HFFc6 (cell line): ENCODE data around the gene GRIP1. TPM values are rescaled to one million over a fixed set of nuclear protein-coding genes. Genes with fewer than 3 reads are reported as not detected.

Source experiments
- DNase-seq: peaks from one replicate; pipeline ENCODE4 v3.0.0-alpha.2; 2018
- H3K27ac Mint-ChIP-seq: 2 replicates; pipeline ENCODE4 v1.8.0; 2020; ENCODE audit warnings: mild to moderate bottlenecking, mixed read lengths
- H3K27me3 Mint-ChIP-seq: 2 replicates; pipeline ENCODE4 v1.8.0; 2021; ENCODE audit warnings: mild to moderate bottlenecking, moderate library complexity, mixed read lengths; ENCODE audit not compliant: insufficient read depth
- H3K36me3 Mint-ChIP-seq: 2 replicates; pipeline ENCODE4 v1.8.0; 2021; ENCODE audit warnings: low read depth, mixed read lengths
- H3K4me1 Mint-ChIP-seq: 2 replicates; pipeline ENCODE4 v1.8.0; 2020; ENCODE audit warnings: low read depth, mixed read lengths
- H3K4me3 Mint-ChIP-seq: 2 replicates; pipeline ENCODE4 v1.8.0; 2020; ENCODE audit warnings: mild to moderate bottlenecking, moderate library complexity, mixed read lengths
- H3K9me3 Mint-ChIP-seq: 2 replicates; pipeline ENCODE4 v1.8.0; 2020; ENCODE audit warnings: mild to moderate bottlenecking, mixed read lengths
- total RNA-seq, 6 experiments: library from RNA; stranded (reverse); fragmentation: NEBNext Ultra II Directional; extraction: Animal tissue kit (Norgen Biotek cat#: 25700); gene quantifications; 2 replicates in 1 of 6; 3 replicates in 5 of 6; pipeline ENCODE4 v1.2.3, GENCODE V29; 2021
- TF ChIP-seq, protein P1 (sequence below): fragments of 200-600 bp; sonication (generic); IDR thresholded peaks from 2 replicates; pipeline ENCODE4 v1.5.0; 2021; ENCODE audit warnings: antibody characterized with exemption, mild to moderate bottlenecking

Gene GRIP1
- total RNA-seq, 6 experiments from 2014 or later: 0.31 to 0.60 TPM; not detected in 4

DNA sequence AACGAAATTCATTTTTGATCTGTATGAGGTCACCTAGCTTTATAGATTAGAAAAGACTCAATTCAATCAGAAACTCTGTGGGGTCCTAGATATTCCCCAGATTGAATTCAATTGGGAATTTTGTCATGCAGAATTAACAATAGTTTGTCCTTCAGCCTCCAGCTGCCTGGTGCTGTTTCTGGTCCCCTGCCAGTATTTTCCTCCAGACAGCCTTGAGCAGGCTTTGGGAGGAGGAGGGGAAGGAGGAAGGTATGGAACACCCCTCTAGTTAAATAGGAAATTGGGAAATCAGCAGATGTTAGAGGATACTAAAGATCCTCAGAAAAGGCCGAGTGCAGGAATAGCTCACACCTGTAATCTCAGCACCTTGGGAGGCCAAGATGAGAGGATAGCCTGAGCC is 10.6 kb downstream of the GRIP1 start:
- peaks cover 4% of the 10 kb centered on the region for H3K27me3 Mint-ChIP-seq
- no peaks in the 10 kb centered on the region for H3K36me3 Mint-ChIP-seq
- no peaks in the 10 kb centered on the region for H3K4me1 Mint-ChIP-seq
- no peaks in the 10 kb centered on the region for H3K9me3 Mint-ChIP-seq
- no peak overlapping the region for H3K4me3 Mint-ChIP-seq
- H3K27ac Mint-ChIP-seq: no peak overlapping the region
- TF ChIP-seq, protein P1, sequence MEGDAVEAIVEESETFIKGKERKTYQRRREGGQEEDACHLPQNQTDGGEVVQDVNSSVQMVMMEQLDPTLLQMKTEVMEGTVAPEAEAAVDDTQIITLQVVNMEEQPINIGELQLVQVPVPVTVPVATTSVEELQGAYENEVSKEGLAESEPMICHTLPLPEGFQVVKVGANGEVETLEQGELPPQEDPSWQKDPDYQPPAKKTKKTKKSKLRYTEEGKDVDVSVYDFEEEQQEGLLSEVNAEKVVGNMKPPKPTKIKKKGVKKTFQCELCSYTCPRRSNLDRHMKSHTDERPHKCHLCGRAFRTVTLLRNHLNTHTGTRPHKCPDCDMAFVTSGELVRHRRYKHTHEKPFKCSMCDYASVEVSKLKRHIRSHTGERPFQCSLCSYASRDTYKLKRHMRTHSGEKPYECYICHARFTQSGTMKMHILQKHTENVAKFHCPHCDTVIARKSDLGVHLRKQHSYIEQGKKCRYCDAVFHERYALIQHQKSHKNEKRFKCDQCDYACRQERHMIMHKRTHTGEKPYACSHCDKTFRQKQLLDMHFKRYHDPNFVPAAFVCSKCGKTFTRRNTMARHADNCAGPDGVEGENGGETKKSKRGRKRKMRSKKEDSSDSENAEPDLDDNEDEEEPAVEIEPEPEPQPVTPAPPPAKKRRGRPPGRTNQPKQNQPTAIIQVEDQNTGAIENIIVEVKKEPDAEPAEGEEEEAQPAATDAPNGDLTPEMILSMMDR: no peak
- no peak for DNase-seq

DNA sequence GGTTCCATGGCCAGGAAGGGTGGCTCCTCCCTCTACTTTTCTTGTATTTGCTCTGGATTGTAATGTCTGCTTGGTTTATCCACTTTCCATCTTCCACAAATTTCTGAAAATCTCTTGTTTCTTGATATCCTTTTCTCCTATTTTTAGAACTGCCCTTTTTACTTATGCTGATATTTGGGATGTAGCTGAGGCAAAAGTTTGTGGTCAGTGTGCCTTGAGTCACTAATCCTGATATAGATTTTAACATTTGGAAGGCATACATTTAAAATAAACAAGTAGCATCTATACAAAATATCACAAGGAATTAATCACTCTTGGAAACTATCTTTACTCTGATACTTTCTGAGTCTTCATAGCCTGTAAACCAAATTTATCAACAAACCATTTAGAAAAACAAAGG is 11.0 kb downstream of the GRIP1 start:
- no peaks in the 10 kb centered on the region for H3K4me1 Mint-ChIP-seq
- TF ChIP-seq, protein P1: no peak
- no peak overlapping the region for H3K27ac Mint-ChIP-seq
- H3K36me3 Mint-ChIP-seq: no peaks in the 10 kb centered on the region
- DNase-seq: no peak
- peaks cover 4% of the 10 kb centered on the region for H3K27me3 Mint-ChIP-seq
- no peaks in the 10 kb centered on the region for H3K9me3 Mint-ChIP-seq
- no peak overlapping the region for H3K4me3 Mint-ChIP-seq

DNA sequence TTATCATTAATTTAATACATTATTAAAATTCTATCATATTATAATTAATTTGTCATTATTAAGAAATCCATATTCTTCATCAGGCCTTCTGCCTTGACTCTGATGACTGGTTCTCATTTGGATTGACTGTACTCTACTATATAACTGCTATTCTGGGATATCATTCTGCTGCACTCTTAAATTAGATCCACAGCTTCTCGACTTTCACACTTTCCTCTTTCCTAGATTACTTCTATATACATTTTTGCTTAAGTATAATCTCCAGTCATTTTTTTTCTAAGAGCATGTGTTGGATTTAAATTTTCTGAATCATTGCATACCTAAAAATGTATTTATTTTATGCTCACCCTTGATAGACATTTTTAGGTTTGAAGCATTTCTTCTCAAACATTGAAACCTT is 12.4 kb downstream of the GRIP1 start:
- H3K27ac Mint-ChIP-seq: no peak overlapping the region
- H3K36me3 Mint-ChIP-seq: no peaks in the 10 kb centered on the region
- peaks cover 5% of the 10 kb centered on the region for H3K4me1 Mint-ChIP-seq
- H3K27me3 Mint-ChIP-seq: peaks cover 4% of the 10 kb centered on the region
- DNase-seq: no peak
- no peaks in the 10 kb centered on the region for H3K9me3 Mint-ChIP-seq
- TF ChIP-seq, protein P1: no peak
- no peak overlapping the region for H3K4me3 Mint-ChIP-seq

DNA sequence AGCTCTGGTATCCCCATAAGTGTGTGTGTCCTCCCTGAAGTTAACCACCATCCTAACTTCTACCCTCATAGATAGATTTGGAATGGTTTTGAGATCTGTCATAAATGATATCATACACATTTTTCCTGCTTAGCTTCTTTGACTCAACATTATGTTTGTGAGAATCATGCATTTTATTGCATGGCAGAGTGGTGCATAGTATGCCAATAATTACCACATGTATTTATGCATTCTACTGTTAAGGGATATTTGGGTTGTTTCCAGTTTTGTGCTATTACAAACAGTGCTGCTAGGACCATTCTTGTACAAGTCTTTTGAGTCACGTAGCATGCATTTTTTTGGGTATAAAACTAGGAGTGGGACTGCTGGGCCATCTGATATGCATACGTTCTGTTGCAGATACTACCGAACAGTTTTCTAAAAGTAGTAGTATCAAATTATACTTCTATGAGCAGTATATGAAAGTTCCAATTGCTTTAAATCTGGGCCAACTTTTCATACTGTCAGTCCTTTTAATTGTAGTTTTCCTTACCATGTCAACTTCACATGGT is 13.4 kb downstream of the GRIP1 start:
- DNase-seq: no peak
- Mint-ChIP-seq H3K36me3 (no peaks in the 10 kb centered on the region), H3K9me3 (no peaks in the 10 kb centered on the region), H3K27me3 (peaks cover 2% of the 10 kb centered on the region; the same call in 1 of the 2 replicates), H3K4me1 (peaks cover 5% of the 10 kb centered on the region), H3K4me3 (no peak overlapping the region), H3K27ac (no peak overlapping the region)
- TF ChIP-seq, protein P1: no peak

DNA sequence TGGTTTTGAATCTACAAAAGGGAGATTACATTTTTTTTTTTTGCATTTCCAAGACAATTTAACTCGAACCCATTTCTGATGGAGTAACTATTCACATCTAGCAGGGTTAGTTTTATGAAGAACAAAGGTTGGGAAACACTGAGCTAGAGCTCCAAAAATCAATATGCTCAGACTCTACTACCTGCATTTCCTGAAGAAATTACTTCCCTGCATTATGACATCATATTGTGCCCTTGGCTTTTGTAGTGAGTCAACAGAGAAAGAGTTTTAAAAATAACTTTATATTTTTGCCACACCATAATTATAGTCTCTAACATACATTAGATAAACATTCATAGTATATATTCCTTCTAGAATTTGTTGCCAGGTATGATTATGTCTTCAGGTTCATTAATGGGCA is 14.8 kb downstream of the GRIP1 start:
- H3K4me3 Mint-ChIP-seq: no peak overlapping the region
- no peaks in the 10 kb centered on the region for H3K9me3 Mint-ChIP-seq
- H3K36me3 Mint-ChIP-seq: no peaks in the 10 kb centered on the region
- TF ChIP-seq, protein P1: no peak
- no peak for DNase-seq
- H3K27me3 Mint-ChIP-seq: peaks cover 2% of the 10 kb centered on the region; the same call in 1 of the 2 replicates
- H3K27ac Mint-ChIP-seq: no peak overlapping the region
- peaks cover 5% of the 10 kb centered on the region for H3K4me1 Mint-ChIP-seq

DNA sequence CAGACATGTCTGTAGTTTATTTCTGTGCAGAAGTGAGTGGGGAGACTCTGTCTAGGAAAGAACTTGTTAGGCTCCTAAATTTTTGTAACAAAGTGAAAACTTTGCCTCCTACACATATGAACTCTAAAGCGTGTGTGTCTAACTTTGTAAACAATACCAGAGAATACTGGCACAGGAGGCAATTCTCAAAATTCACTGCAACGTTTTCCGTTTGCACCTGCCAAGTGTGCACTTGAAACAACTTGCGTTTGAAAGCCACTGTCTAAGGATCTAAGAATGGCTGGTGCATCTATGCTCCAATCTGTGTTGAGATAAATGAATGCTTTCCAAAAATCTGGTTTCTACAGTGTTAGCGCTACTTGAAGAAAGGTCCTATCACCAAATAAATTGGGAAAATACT is 15.3 kb downstream of the GRIP1 start:
- Mint-ChIP-seq H3K27me3 (peaks cover 2% of the 10 kb centered on the region; the same call in 1 of the 2 replicates), H3K4me3 (no peak overlapping the region), H3K9me3 (no peaks in the 10 kb centered on the region), H3K27ac (no peak overlapping the region), H3K4me1 (peaks cover 5% of the 10 kb centered on the region), H3K36me3 (no peaks in the 10 kb centered on the region)
- TF ChIP-seq, protein P1: no peak
- no peak for DNase-seq
